ENCODE data around the gene TASL.
"Not testable (repeated sequence)": the region's sequence is repeated elsewhere in the genome, so short reads cannot be mapped to it uniquely, and the experiment has no call there.

Gene TASL

GRCh38 chrX:30577362-30577991 is at the start of gene TASL:
Gene TASL, minus strand, starts transcription at chrX:30577766. Its CDS starts 17,411 bp downstream, at chrX:30560355.
- no peak for DNase-seq (ENCODE audit: low read depth)

- no peak for DNase-seq (ENCODE audit: low read depth)
These were observed 48.8 kb upstream of the TASL start for GRCh38 chrX:30626402-30626801.

GRCh38 chrX:30622361-30622760 is 44.8 kb upstream of the TASL start:
- DNase-seq (ENCODE audit: low read depth) = no peak

GRCh38 chrX:30620980-30621618 is 43.5 kb upstream of the TASL start:
- peak; percentile 79 for DNase-seq (ENCODE audit: low read depth)

- DNase-seq (ENCODE audit: low read depth) = no peak
These were observed 42.6 kb upstream of the TASL start for GRCh38 chrX:30620125-30620524.

- DNase-seq (ENCODE audit: low read depth) = peak; percentile 17
These were observed 40.7 kb upstream of the TASL start for GRCh38 chrX:30618160-30618765.

GRCh38 chrX:30615229-30615628 is 37.7 kb upstream of the TASL start:
- peak; percentile 76 for DNase-seq (ENCODE audit: low read depth)

GRCh38 chrX:30613721-30614120 is 36.2 kb upstream of the TASL start:
- DNase-seq (ENCODE audit: low read depth) = no peak

- DNase-seq (ENCODE audit: low read depth) = no peak
These were observed 34.7 kb upstream of the TASL start for GRCh38 chrX:30612250-30612655.

- no peak for DNase-seq (ENCODE audit: low read depth)
These were observed 32.5 kb upstream of the TASL start for GRCh38 chrX:30610026-30610425.

- no peak for DNase-seq (ENCODE audit: low read depth)
These were observed 29.6 kb upstream of the TASL start for GRCh38 chrX:30607155-30607554.

GRCh38 chrX:30600269-30601176 is 23.0 kb upstream of the TASL start:
- not testable (repeated sequence) for DNase-seq (ENCODE audit: low read depth)

- DNase-seq (ENCODE audit: low read depth) = no peak
These were observed 19.8 kb upstream of the TASL start for GRCh38 chrX:30597216-30598012.

GRCh38 chrX:30593440-30594200 is 16.1 kb upstream of the TASL start:
- DNase-seq (ENCODE audit: low read depth) = no peak

GRCh38 chrX:30592831-30593230 is 15.3 kb upstream of the TASL start:
- DNase-seq (ENCODE audit: low read depth) = no peak

GRCh38 chrX:30590368-30590767 is 12.8 kb upstream of the TASL start:
- DNase-seq (ENCODE audit: low read depth) = no peak

GRCh38 chrX:30589146-30589888 is 11.8 kb upstream of the TASL start:
- no peak for DNase-seq (ENCODE audit: low read depth)

- no peak for DNase-seq (ENCODE audit: low read depth)
These were observed 8.9 kb upstream of the TASL start for GRCh38 chrX:30586516-30586915.

GRCh38 chrX:30582664-30583063 is 5.1 kb upstream of the TASL start:
- no peak for DNase-seq (ENCODE audit: low read depth)

GRCh38 chrX:30580641-30581040 is 3.1 kb upstream of the TASL start:
- DNase-seq (ENCODE audit: low read depth) = peak; percentile 32
